NCI-H2029 treated with DMSO at 0.1 percent for 48 hours (cell line): Measurements from ENCODE around the gene CCL4.
"Not testable (repeated sequence)": the region's sequence is repeated elsewhere in the genome, so short reads cannot be mapped to it uniquely, and the experiment has no call there.

ENCODE experiments used
- DNase-seq: peaks from one replicate; lab custom pipeline; 2025; lab: John Stamatoyannopoulos, UW

Gene CCL4

DNA sequence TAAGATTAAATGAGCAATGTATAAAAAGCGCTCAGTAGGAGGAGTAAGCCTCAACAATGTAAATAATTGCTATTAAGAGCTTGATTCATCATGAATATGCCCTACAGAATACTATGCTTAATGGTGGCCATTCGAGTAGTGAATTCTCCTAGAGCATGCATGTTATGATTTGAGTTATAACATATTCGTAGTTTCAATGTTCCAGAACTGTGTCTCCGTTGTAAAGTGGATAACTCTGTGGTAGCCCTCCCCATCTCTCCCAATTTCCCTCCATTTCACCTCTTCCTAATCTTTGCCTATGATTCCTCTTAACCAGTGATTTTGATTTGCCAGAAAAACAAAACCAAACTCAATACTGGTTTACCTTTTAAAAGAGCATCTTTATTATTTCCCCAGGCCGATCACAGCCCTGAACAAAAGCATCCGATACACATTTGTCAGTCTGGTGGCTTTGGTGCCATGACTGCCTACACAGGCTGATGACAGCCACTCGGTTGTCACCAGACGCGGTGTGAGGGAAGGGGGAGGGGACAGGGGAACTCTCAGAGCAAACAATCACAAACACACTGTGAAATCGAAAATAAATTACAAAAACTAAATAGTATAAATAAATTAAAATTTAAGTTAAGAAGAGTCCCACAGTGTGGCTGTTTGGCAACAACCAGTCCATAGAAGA, 15.6 kb upstream of the CCL4 start:
- not testable (repeated sequence) for DNase-seq

GRCh38 chr17:36088670-36089338, 14.8 kb upstream of the CCL4 start:
- DNase-seq, result no peak

DNA sequence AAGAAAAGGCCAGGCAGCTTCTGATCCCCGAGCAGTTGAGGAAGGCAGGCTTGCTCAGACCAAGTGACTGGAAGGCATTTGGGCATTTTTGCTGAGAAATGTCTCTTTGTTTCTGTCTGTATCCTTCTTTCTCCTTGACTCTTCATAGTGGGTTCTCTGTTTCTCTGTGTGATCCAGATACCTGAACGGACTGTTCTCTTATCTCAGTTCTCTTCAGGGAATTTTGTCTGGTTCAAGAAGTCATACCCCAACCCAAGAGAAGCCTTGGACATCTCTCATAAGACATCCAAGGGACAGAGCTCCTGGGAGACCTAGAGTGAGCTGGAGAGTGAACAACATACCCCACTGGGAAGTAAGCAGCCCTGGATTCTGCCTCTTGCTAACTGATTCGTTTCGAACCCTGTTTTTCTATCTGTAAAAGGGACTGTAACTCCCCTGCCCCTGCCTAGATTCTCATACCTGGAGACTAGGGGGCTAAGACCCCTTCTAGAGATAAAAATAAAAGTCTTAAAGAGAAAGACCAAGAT, 14.2 kb upstream of the CCL4 start:
- DNase-seq, result no peak

DNA sequence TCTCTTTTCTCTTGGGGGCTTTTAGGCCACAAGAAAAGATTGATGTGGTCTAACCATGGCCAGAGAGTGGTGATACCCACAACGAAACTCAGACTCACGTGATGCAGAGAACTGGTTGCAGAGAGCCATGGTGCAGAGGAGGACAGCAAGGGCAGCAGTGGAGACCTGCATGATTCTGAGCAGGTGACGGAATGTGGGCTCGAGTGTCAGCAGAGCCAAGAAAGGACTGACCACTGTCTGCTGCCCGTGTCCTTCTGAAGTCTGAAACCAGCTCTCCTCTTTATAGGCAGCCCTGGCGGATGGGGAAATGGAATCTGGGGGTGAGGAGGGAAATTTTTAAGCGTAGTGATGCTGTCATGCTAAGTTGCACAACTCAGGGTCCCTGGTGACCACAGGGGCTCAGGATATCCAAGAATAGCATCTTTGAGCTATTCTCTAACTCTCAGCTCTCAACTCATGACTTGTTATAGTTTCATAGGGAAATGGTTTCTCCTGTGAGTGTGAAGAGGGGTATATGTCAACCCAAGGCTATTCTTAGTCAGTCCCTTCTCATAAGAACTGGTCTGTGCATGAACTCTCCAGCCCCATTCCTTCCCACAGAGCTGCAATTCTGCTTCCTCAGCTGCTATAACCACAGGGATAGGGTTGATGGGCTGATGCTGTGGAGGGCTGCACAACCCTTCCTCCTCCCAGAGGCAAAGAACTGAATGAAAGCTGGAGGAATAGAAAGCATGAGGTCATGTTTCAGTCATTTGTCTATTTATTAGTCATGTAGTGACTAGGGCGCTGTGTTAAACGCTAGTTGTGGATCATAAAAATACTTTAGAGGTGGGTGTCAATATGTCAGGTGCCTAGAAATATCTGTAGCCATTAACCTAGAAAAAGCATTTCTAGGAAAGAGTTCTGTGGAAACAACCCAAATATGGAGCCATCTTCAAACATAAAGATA, 13.5 kb upstream of the CCL4 start, which contains the start of gene CCL3:
CCL3 (minus strand) TSS at position 256 of the 949 bp plus-strand sequence; CDS start at position 171, 85 bp downstream.
- DNase-seq, result no peak

GRCh38 chr17:36092230-36092629, 11.4 kb upstream of the CCL4 start:
- DNase-seq, result no peak

DNA sequence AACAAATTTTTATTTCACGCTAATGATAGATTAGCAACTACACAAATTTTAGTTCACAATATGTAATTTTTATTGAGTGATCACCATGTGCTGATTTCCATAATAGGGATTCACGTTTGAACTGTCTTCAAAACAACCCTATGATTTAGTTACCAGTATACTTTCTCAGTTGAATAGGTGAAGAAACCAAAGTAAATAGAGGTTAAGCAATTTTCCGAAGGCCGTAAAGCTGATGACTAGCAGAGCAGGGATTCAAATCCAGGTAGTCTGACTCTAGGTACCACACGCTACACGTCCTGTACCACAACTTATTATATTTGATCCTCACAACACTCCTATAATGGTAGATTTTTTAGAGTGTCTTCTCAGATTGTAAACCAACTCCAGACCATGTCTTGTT, 10.9 kb upstream of the CCL4 start:
- not testable (repeated sequence) for DNase-seq

- DNase-seq, result no peak
These were observed 9.4 kb upstream of the CCL4 start for GRCh38 chr17:36094232-36094631.

GRCh38 chr17:36094746-36095145, 8.9 kb upstream of the CCL4 start:
- DNase-seq, result no peak

DNA sequence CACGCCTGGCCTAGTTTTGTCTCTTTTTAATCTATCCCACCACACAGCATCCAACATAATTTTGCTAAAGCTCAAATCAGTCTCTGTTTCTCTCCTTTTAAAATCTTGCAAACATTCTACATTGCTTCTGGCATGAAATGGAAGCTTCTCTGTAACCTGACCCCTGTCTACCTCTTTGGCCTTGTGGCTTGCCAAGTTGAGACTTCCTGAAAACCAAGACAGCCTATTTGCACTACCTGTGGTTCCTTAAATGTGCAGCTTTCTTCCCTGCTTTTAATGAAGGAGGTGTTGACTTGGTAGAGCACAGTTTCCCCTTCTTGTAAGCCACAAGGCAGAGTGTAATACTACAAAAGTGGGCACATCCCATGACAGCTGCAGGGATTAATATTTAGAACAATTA, 7.6 kb upstream of the CCL4 start:
- no peak for DNase-seq

- DNase-seq, result not testable (repeated sequence)
These were observed 4.6 kb upstream of the CCL4 start for GRCh38 chr17:36099004-36099403.

DNA sequence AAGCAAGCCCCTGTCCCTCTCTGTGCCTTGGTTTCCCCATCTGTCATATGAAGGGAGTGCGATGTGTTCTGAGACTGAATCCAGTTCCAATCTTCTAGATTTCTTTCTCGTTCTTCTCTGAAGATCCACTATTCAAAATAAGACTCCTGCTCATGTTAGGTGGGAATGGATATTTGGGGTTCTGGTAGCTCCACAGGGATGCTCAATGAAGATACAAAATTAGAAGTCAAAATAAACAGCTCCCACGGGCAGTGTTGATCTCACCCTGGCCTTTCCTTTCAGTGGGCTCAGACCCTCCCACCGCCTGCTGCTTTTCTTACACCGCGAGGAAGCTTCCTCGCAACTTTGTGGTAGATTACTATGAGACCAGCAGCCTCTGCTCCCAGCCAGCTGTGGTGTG, 619 bp downstream of the CCL4 start:
- DNase-seq, result not testable (repeated sequence)

- no peak for DNase-seq
These were observed 1.1 kb downstream of the CCL4 start for GRCh38 chr17:36104701-36105181.

DNA sequence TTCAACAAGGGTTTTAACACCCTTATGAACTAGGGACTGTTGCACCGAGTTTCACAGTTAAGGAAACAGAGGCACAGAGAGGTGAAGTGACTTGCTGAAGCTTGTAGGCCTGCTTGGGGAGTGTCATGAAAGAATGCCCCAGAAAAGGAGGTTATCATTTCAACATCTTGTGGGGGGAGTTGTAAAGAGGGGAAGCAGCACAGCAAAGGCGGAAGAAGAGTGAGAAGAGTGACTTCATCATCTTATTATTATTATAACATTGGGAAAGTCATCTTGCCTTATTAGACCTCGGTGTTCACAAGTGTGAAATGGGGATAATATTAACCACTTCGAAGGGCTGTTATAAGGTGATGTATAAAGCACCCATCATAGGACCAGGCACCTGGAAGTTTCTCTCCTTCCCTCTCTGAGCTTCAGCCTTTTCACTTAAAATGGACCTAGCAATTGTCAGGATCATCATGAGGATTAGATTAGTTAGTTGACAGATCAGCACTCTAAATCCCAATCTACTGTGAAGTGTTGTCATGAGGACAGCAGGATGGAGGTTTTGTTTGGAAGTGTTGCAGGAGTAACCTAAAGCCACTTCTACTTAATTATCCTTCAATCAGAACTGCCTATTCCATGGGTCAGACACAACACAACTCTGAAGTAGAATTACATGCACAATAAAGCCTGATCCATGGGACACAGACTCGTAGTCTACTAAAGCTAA, 2.3 kb downstream of the CCL4 start:
- no peak for DNase-seq

GRCh38 chr17:36106493-36106835, 2.8 kb downstream of the CCL4 start:
- DNase-seq, result no peak

GRCh38 chr17:36107660-36108059, 4.0 kb downstream of the CCL4 start:
- DNase-seq, result no peak

DNA sequence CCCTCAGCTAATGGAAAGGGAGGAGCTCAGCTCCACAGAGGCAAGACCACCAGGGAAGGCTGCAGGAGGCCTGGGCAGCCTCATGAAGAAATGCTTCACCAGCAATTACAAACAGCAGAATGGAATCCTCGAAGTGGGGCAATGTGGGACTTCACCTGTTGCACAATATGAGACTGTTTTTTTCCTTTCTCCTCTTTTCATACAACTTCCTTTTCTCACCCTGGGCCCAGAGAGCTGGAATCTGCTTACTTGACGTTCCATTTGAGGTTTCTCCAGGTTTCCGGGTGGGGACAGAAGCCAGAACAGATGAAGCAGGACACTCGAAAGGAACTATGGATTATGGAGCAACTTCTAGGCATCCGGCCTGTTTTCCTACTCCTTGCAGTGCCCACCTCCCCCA, 4.6 kb downstream of the CCL4 start:
- not testable (repeated sequence) for DNase-seq

GRCh38 chr17:36111068-36111490, 7.5 kb downstream of the CCL4 start:
- DNase-seq, result no peak

GRCh38 chr17:36112572-36112971, 8.9 kb downstream of the CCL4 start:
- no peak for DNase-seq

DNA sequence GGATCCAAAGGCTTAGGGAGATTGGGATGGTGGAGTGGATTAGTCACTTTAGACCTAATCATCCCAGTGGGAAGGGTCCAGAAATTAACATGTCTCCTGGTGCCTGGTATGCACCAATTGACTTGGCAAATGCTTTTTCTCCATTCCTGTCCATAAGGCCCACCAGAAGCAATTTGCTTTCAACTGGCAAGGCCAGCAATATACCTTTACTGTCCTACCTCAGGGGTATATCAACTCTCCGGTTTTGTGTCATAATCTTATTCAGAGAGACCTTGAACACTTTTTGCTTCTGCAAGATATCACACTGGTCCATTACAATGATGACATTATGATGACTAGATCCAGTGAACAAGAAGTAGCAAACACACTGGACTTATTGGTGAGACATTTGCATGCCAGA, 9.5 kb downstream of the CCL4 start:
- not testable (repeated sequence) for DNase-seq

DNA sequence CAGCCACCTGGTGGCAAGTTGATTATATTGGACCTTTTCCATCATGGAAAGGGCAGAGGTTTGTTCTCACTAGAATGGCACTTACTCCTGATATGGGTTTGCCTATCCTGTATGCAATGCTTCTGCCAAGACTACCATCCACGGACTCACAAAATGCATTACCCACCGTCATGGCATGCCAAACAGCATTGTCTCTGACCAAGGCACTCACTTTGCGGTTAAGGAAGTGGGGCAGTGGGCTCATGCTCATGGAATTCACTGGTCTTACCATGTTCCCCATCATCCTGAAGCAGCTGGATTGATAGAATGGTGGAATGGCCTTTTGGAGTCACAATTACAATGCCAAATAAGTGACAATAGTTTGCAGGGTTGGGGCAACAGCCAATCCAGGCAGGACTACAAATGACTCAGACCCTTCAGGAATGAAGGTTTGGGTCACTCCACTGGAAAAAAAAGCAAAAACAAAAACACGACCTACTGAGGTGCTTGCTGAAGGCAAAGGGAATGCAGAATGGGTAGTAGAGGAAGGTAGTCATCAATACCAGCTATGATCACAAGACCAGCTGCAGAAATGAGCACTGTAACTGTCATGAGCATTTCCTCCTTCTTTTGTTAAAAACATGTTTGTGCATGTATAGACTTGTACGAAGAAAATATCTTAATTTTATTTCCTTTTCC, 11.5 kb downstream of the CCL4 start:
- not testable (repeated sequence) for DNase-seq

GRCh38 chr17:36115649-36115977, 12.0 kb downstream of the CCL4 start:
- DNase-seq, result not testable (repeated sequence)
